Activated T-helper 1 cell treated with anti-CD3 and anti-CD28 coated beads, Interleukin-12 subunit alpha, Interleukin-12 subunit beta, Interleukin-2, Interleukin-4 antibody, amounts not matched to agents 30 ng/mL and 10 ng/mL and 1 ng/mL, durations not matched to agents 14 hours and 24 hours and 36 hours (primary cell): ENCODE results near the gene VCL. TPM values are rescaled to one million over a fixed set of nuclear protein-coding genes. Genes with fewer than 3 reads are reported as not detected.
"Not testable (repeated sequence)": the region's sequence is repeated elsewhere in the genome, so short reads cannot be mapped to it uniquely, and the experiment has no call there.

Source experiments
- DNase-seq: peaks from one replicate; pipeline ENCODE4 v3.0.0; 2021; ENCODE audit warnings: low spot score
- H3K27ac Mint-ChIP-seq: one replicate; pipeline ENCODE4 v1.8.0; 2021; ENCODE audit warnings: mild to moderate bottlenecking, mixed read lengths
- H3K27me3 Mint-ChIP-seq: one replicate; pipeline ENCODE4 v1.8.0; 2022; ENCODE audit warnings: mild to moderate bottlenecking, moderate library complexity, mixed read lengths; ENCODE audit not compliant: insufficient read depth
- H3K36me3 Mint-ChIP-seq: one replicate; pipeline ENCODE4 v1.8.0; 2021; ENCODE audit warnings: low read depth, mixed read lengths
- H3K4me1 Mint-ChIP-seq: one replicate; pipeline ENCODE4 v1.8.0; 2021; ENCODE audit warnings: low read depth, mixed read lengths
- H3K4me3 Mint-ChIP-seq: one replicate; pipeline ENCODE4 v1.8.0; 2021; ENCODE audit warnings: mild to moderate bottlenecking, moderate library complexity, mixed read lengths
- H3K9me3 Mint-ChIP-seq: one replicate; pipeline ENCODE4 v1.8.0; 2021; ENCODE audit warnings: mixed read lengths
- intact Hi-C: fragments of 100-400 bp; cut with micrococcal nuclease; formaldehyde crosslinking; loops from one replicate; pipeline ENCODE4 v1.15.1; 2024
- total RNA-seq: library from RNA; stranded (reverse); gene quantifications from 2 replicates; pipeline ENCODE4 v1.2.3, GENCODE V29; 2022

The VCL gene
- total RNA-seq, 1 donor from 2014 or later: 26.0 TPM

DNA sequence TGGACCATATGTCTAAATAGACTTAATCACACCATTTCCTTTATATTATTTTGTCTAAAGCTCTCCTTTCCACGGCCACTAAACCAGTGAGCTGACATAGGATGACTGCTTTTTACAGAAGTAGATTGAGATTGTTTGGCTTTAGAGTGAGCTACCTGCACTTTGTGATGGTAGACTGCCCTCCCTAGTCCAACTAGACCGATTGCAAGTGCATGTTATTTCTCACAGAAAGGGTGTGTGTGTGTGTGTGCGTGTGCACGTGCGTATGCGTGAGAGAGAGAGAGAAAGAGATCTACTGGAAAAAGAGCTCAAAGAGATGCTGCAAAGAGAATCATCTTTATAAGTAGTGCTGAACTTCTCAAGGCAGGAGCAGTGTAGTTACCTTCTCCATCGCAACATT, 60.7 kb downstream of the VCL start:
- intact Hi-C loops: loop anchor here (5.0 kb wide), 2 partner anchors 529 to 919 kb away; no protein-coding TSS in a partner anchor
- H3K9me3 Mint-ChIP-seq: peaks cover 8% of the 10 kb centered on the region
- peak overlapping the region; percentile 18 for H3K27ac Mint-ChIP-seq
- no peak for DNase-seq
- H3K36me3 Mint-ChIP-seq: peaks cover 13% of the 10 kb centered on the region
- H3K4me3 Mint-ChIP-seq: no peak overlapping the region
- peaks cover 45% of the 10 kb centered on the region for H3K4me1 Mint-ChIP-seq
- H3K27me3 Mint-ChIP-seq: peaks cover 4% of the 10 kb centered on the region

DNA sequence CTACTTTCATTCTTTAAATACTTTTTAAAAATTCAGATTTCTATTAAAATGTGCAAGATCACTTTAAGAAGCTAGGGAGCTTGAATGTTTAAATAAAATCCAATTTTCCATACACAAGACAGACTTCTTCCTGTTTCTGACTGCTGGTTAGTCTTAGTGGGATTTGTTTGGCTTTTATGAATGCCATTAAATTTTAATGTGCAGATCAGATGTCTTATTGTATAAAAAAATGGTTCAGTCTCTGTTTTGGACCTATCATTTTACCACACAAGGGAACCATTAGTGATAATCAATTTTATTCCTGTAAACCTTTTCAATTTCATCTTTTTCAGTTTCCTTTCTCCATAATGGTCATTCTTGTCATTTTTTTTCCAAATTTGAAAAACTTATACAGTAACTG, 63.2 kb downstream of the VCL start:
- H3K36me3 Mint-ChIP-seq: peaks cover 19% of the 10 kb centered on the region
- H3K27me3 Mint-ChIP-seq: peaks cover 2% of the 10 kb centered on the region
- no peak overlapping the region for H3K4me3 Mint-ChIP-seq
- DNase-seq: no peak
- H3K4me1 Mint-ChIP-seq: peaks cover 37% of the 10 kb centered on the region
- peaks cover 11% of the 10 kb centered on the region for H3K9me3 Mint-ChIP-seq
- H3K27ac Mint-ChIP-seq: no peak overlapping the region
- intact Hi-C loops: no loop called here

DNA sequence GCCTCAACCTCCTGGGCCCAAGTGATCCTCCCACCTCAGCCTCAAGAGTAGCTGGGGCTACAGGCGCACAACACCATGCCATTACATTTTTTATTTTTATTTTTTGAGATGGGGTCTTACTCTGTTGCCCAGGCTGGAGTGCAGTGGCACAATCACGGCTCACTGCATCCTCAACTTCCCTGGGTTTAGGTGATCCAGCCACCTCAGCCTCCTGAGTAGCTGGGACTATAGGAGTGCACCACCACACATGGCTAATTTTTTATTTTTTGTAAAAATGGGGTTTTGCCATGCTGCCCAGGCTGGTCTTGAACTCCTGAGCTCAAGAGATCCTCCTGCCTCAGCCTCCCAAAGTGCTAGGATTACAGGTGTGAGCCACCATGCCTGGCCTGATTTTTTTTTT, 64.1 kb downstream of the VCL start:
- Mint-ChIP-seq H3K36me3 (peaks cover 19% of the 10 kb centered on the region), H3K4me1 (peaks cover 29% of the 10 kb centered on the region), H3K9me3 (peaks cover 11% of the 10 kb centered on the region)
- H3K27ac Mint-ChIP-seq, DNase-seq, H3K4me3 Mint-ChIP-seq, H3K27me3 Mint-ChIP-seq, intact Hi-C loops: not testable (repeated sequence)

DNA sequence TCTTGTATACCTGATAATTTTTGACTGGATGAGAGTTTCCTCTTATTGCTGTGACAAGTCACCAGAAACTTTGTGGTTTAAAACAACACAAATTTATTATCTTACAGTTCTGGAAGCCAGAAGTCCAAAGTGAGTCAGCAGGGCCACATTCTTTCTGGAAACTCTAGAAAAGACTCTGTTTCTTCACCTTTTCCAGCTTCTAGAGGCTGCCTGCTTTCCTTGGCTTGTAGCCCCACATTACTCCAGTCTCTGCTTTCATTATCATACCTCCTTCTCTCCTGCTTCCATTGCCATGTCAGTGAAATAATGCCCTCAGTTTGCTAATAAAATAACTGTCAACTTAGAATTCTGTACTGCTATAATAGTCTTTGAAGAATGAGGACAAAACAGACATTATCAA, 65.3 kb downstream of the VCL start:
- intact Hi-C loops: no loop called here
- H3K27me3 Mint-ChIP-seq: peaks cover 2% of the 10 kb centered on the region
- H3K36me3 Mint-ChIP-seq: peaks cover 19% of the 10 kb centered on the region
- no peak overlapping the region for H3K4me3 Mint-ChIP-seq
- H3K4me1 Mint-ChIP-seq: peaks cover 18% of the 10 kb centered on the region
- peaks cover 11% of the 10 kb centered on the region for H3K9me3 Mint-ChIP-seq
- no peak for DNase-seq
- H3K27ac Mint-ChIP-seq: no peak overlapping the region

DNA sequence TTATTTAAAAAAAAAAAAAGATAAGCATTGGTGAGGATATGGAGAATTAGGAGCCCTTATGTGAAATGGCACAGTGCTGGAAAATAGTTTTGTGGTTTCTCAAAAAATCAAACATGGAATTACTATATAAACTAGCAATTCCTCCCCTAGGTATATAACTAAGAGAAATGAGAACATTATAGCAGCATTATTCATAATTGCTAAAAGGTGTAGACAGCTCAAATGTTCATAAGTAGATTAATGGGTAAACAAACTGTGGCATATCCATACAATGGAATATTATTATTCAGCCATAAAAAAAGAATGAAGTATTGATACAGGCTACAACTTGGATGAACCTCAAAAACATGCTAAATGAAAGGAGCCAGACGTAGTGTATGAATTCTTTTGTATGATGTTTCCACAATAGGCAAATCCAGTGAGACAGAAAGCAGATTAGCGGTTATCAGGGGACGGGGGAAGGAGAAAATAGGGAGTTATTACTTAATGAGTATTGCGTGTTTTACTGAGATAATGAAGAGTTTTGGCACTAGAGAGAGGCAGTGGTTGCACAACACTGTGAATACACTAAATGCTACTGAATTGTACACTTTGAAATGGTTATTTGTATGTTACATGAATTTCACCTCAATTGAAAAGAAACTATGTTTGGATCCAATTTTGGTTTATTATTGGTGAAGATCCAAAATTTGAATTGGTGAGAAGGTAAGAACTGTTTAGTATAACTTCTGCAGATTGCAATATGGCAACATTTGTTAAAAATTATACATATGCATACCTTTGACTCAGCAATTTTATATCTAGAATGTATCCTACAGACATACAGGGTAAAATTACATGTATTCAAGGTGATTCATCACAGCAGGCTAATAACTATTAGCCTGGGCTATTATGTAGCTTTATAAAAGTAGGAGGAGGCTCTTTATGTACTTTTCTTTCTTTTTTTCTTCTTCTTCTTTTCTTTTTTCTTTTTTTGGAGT, 69.7 kb downstream of the VCL start:
- no peak for DNase-seq
- intact Hi-C loops: no loop called here
- Mint-ChIP-seq H3K27me3 (no peaks in the 10 kb centered on the region), H3K4me1 (peaks cover 4% of the 10 kb centered on the region), H3K27ac (no peak overlapping the region), H3K9me3 (peaks cover 11% of the 10 kb centered on the region), H3K36me3 (peaks cover 27% of the 10 kb centered on the region), H3K4me3 (no peak overlapping the region)

DNA sequence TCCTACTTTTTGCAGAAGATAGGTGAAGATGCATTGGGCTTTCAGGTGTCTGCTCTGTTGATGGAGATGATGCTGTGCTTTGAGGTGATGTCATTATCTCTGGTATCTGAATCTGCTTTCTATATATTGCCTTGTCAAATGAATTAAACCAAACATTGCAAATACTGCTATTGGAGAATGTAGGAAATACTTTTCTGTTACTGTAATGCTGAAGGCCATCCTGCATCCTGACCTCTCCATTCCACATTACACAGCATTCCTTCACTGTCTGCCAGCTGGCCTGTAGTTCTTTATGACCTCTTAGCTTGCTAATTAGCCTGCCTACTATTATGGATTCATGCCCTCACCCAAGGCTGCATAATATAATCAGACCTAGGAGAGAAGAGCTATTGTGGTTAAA, 73.2 kb downstream of the VCL start:
- H3K4me1 Mint-ChIP-seq: peaks cover 4% of the 10 kb centered on the region
- no peaks in the 10 kb centered on the region for H3K27me3 Mint-ChIP-seq
- no peak for DNase-seq
- H3K27ac Mint-ChIP-seq: no peak overlapping the region
- no peak overlapping the region for H3K4me3 Mint-ChIP-seq
- H3K9me3 Mint-ChIP-seq: no peaks in the 10 kb centered on the region
- peaks cover 28% of the 10 kb centered on the region for H3K36me3 Mint-ChIP-seq
- intact Hi-C loops: no loop called here

DNA sequence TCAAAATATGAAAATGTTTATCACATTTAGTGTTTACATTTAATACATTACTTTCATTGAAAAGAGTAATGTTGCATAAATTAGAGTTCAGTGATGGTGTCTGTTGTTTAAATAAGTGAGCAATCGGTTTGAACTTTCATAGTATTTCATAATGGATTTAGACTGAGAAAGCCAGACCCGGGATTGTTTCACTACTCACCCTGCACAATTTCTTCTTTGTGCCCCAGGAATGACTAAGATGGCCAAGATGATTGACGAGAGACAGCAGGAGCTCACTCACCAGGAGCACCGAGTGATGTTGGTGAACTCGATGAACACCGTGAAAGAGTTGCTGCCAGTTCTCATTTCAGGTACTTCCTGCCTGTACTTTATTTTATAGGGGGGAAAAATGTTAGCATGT, 74.6 kb downstream of the VCL start:
- intact Hi-C loops: no loop called here
- Mint-ChIP-seq H3K4me3 (no peak overlapping the region), H3K36me3 (peaks cover 32% of the 10 kb centered on the region), H3K27me3 (no peaks in the 10 kb centered on the region), H3K9me3 (no peaks in the 10 kb centered on the region), H3K4me1 (peaks cover 13% of the 10 kb centered on the region), H3K27ac (no peak overlapping the region)
- DNase-seq: no peak

DNA sequence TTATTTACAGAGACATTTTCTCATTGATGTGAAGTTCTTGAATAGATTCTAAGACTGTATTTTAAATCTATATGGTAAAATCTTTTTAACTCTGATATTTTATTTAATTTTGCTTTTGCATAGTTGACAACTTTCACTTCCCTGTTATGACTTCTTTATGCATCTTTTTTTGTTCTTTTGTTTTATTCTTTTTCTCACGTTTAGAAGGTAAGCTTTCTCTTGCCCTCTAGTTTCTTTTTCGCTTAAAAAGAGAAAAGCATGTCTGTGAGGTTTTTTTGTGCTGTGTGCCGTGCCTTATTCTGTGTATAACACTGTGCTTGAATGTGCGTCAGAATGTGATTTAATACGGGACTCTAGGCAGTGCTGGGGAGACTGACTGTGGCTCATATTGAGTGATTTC, 78.0 kb downstream of the VCL start:
- H3K4me1 Mint-ChIP-seq: peaks cover 39% of the 10 kb centered on the region
- no peaks in the 10 kb centered on the region for H3K9me3 Mint-ChIP-seq
- H3K27ac Mint-ChIP-seq: no peak overlapping the region
- no peaks in the 10 kb centered on the region for H3K27me3 Mint-ChIP-seq
- peaks cover 36% of the 10 kb centered on the region for H3K36me3 Mint-ChIP-seq
- no peak overlapping the region for H3K4me3 Mint-ChIP-seq
- intact Hi-C loops: no loop called here
- no peak for DNase-seq

DNA sequence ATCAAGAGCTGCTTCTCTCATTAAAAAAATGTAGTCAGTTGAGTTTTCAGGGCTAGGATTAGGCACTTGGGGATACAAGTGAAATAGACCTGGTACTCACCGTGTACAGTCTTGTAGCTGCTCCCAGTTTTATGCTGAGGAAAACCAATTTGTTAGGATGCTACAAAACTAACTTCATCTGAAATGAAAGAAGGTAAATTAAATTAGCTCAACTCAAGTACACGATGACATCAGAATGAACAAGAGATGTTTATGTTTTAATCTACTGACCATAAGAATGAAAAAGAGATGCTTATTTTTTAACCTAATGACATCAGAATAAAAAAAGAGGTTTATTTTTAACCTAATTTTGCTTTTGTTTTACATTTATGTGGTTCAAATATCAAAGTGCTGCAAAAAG, 79.0 kb downstream of the VCL start:
- peaks cover 46% of the 10 kb centered on the region for H3K4me1 Mint-ChIP-seq
- intact Hi-C loops: no loop called here
- no peak overlapping the region for H3K27ac Mint-ChIP-seq
- H3K4me3 Mint-ChIP-seq: no peak overlapping the region
- H3K27me3 Mint-ChIP-seq: no peaks in the 10 kb centered on the region
- DNase-seq: no peak
- peaks cover 33% of the 10 kb centered on the region for H3K36me3 Mint-ChIP-seq
- H3K9me3 Mint-ChIP-seq: no peaks in the 10 kb centered on the region

DNA sequence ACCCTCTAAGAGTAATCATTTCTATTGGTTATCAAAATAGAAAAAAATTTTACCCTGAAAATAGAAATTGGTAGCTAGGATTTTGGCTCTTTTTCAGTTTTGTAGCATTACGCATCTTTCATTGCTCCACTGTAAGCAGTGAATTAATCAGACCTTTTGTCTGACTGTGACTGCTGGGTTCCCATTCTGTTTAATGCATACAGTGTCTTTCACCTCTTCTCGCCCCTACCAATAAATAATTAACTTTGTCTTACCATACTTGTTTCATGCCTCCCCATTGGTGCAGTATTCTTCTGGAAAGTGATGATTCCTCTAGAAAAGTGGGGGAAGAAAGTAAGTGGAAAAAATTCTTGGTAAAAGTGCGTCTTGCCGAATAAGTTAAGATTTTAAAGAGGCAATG, 79.5 kb downstream of the VCL start:
- Mint-ChIP-seq H3K27me3 (no peaks in the 10 kb centered on the region), H3K27ac (no peak overlapping the region)

DNA sequence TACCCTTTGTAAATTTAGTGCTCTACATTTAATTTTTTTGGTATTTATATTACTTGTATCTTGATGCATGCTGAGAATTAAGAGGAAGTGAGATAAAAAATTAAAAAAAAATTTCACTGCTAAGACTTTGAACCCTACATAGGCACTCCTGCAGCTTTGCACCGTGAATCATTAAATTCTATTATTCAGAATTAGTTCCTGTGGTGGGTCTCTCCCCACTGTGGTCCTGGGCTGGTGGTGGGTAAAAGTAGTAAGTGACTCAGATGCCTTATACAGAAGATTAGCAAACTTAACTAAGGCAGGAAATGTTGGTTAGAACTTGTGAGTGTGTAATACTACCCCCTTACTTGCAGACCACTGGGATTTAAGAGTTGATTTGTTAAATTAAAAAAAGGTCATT, 80.1 kb downstream of the VCL start:
- H3K27ac Mint-ChIP-seq: peak overlapping the region; percentile 10
- intact Hi-C loops: loop anchor here (1.0 kb wide), 1 partner anchor 85 kb away; no protein-coding TSS in a partner anchor
- no peaks in the 10 kb centered on the region for H3K27me3 Mint-ChIP-seq
- H3K36me3 Mint-ChIP-seq: peaks cover 33% of the 10 kb centered on the region
- no peaks in the 10 kb centered on the region for H3K9me3 Mint-ChIP-seq
- no peak for DNase-seq
- no peak overlapping the region for H3K4me3 Mint-ChIP-seq
- peaks cover 46% of the 10 kb centered on the region for H3K4me1 Mint-ChIP-seq

More for the DNA sequence above, 79.5 kb downstream of the VCL start:
- Mint-ChIP-seq H3K9me3 (no peaks in the 10 kb centered on the region), H3K4me3 (no peak overlapping the region), H3K36me3 (peaks cover 35% of the 10 kb centered on the region), H3K4me1 (peaks cover 46% of the 10 kb centered on the region)
- no peak for DNase-seq
- intact Hi-C loops: no loop called here

DNA sequence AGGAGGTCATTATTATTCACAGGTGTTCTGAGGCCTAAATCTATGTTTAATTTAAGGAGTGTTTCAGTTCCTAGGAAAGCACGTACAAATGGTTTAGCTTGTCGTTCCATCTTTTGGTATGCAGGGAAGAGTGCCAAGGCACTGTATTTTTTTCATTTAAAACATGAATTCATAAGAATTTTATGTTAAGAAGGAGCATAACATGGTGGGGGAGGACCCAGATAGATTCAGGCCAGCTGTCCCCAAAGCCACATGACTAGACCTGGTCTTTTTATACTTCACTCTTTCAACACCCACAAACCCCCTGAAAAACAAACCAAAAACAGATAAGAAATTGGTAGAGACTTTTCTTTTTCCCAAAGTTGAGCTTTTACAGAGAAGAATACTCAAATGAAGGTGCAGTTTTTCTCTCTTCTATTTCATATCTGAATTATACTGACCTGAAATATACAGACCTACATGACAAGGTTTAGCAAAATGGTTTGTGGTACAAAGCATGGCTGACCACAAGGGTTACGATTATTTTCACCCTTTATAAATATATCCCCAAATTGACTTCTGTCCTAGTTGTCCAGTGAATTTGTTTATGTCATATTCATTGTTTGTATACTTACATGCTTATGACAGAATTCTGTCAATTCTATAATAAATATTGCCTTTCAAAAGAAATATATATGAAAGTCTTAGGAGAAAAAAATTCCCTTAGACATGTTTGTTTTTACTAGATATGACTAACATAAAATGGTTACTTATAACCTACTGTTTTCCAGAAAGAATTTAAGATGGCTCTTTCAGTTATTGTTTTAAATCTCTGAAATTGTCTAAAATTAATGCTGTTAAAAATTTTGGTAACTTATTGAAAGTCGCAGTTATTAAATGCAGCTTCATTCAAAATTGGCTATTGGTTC, 81.4 kb downstream of the VCL start:
- Mint-ChIP-seq H3K27ac (no peak overlapping the region), H3K36me3 (peaks cover 26% of the 10 kb centered on the region), H3K4me3 (no peak overlapping the region), H3K9me3 (no peaks in the 10 kb centered on the region), H3K27me3 (no peaks in the 10 kb centered on the region), H3K4me1 (peaks cover 46% of the 10 kb centered on the region)
- intact Hi-C loops: loop anchor here (1.0 kb wide), 2 partner anchors 23 to 123 kb away; no protein-coding TSS in a partner anchor
- no peak for DNase-seq
